ENCODE data around the gene STRAP. TPM values are rescaled to one million over a fixed set of nuclear protein-coding genes. Genes with fewer than 3 reads are reported as not detected.

STRAP gene
- total and polyA plus RNA-seq, 4 donors = 33.5 to 63.8 (median 48.1) TPM

- 97% methylated on average over 3 of the region's 3 CpGs for WGBS
- Histone ChIP-seq H3K4me3 (ENCODE audit: low read depth in 1 of 3, low read length in 3 of 3) (no peak overlapping the region), H3K27me3 (ENCODE audit: control insufficient read depth in 4 of 4, insufficient read depth in 4 of 4, low read length in 3 of 4) (no peaks in the 10 kb centered on the region), H3K9me3 (ENCODE audit: control insufficient read depth in 4 of 4, low read length in 3 of 4) (peaks cover 0 to 2% (median 0%) of the 10 kb centered on the region in 4 donors), H3K4me1 (ENCODE audit: control insufficient read depth in 4 of 4, insufficient read depth in 4 of 4, low read length in 3 of 4) (peaks cover 0 to 21% (median 3%) of the 10 kb centered on the region in 4 donors), H3K36me3 (ENCODE audit: control insufficient read depth in 4 of 4, insufficient read depth in 3 of 4, low read depth in 1 of 4, low read length in 3 of 4) (no peaks in the 10 kb centered on the region), H3K9ac (ENCODE audit: low read depth in 1 of 2, low read length in 2 of 2) (no peak overlapping the region), H3K27ac (ENCODE audit: low read depth in 1 of 2, low read length in 2 of 2) (no peak overlapping the region)
- DNase-seq (ENCODE audit: low spot score) = no peak
- TF ChIP-seq RAD21 (IDR thresholded peaks at IDR 0.05) = no peak
- no peak for TF ChIP-seq RXRA (IDR thresholded peaks at IDR 0.05)
- no peak for TF ChIP-seq HNF4G (IDR thresholded peaks at IDR 0.05)
- no peak for TF ChIP-seq TAF1 (conservative IDR thresholded peaks at IDR 0.05)
- TF ChIP-seq HNF4A (conservative IDR thresholded peaks at IDR 0.05) = no peak
- no peak for TF ChIP-seq CTCF (IDR thresholded peaks at IDR 0.05; ENCODE audit: low read depth, low read length, missing input control)
- no peak for TF ChIP-seq SP1 (IDR thresholded peaks at IDR 0.05)
- TF ChIP-seq NR2F2 (IDR thresholded peaks at IDR 0.05) = no peak
- TF ChIP-seq EGR1 (IDR thresholded peaks at IDR 0.05; ENCODE audit: low read depth in 2 of 2) = no peak
- TF ChIP-seq FOXA2 (IDR thresholded peaks at IDR 0.05) = no peak
- TF ChIP-seq JUND (IDR thresholded peaks at IDR 0.05) = no peak
- no peak for TF ChIP-seq FOXA1 (IDR thresholded peaks at IDR 0.05)
- TF ChIP-seq GABPA (IDR thresholded peaks at IDR 0.05 in 1 of 2, conservative IDR thresholded peaks at IDR 0.05 in 1 of 2) = no peak
- no peak for TF ChIP-seq YY1 (IDR thresholded peaks at IDR 0.05)
- TF ChIP-seq REST (IDR thresholded peaks at IDR 0.05) = no peak
Measured at GRCh38 chr12:15933751-15934150, 51.6 kb downstream of the STRAP start.

- WGBS = 93% methylated on average over 3 of the region's 3 CpGs
- TF ChIP-seq RXRA (IDR thresholded peaks at IDR 0.05) (no peak), REST (IDR thresholded peaks at IDR 0.05) (no peak), CTCF (IDR thresholded peaks at IDR 0.05; ENCODE audit: low read depth, low read length, missing input control) (no peak)
- no peak for DNase-seq (ENCODE audit: low spot score)
- no peaks in the 10 kb centered on the region for H3K27me3 ChIP-seq (ENCODE audit: control insufficient read depth in 4 of 4, insufficient read depth in 4 of 4, low read length in 3 of 4)
- no peak overlapping the region for H3K27ac ChIP-seq (ENCODE audit: low read depth in 1 of 2, low read length in 2 of 2)
- H3K9ac ChIP-seq (ENCODE audit: low read depth in 1 of 2, low read length in 2 of 2) = no peak overlapping the region
- H3K4me1 ChIP-seq (ENCODE audit: control insufficient read depth in 4 of 4, insufficient read depth in 4 of 4, low read length in 3 of 4) = peaks cover 0 to 15% (median 4%) of the 10 kb centered on the region in 4 donors
- no peaks in the 10 kb centered on the region for H3K36me3 ChIP-seq (ENCODE audit: control insufficient read depth in 4 of 4, insufficient read depth in 3 of 4, low read depth in 1 of 4, low read length in 3 of 4)
- H3K9me3 ChIP-seq (ENCODE audit: control insufficient read depth in 4 of 4, low read length in 3 of 4) = peaks cover 0 to 5% (median 0%) of the 10 kb centered on the region in 4 donors
- H3K4me3 ChIP-seq (ENCODE audit: low read depth in 1 of 3, low read length in 3 of 3) = no peak overlapping the region
Measured at GRCh38 chr12:15936751-15937150, 54.6 kb downstream of the STRAP start.

Measured in liver (tissue), 9 donors.